ENCODE data around the gene FXYD6. TPM values are rescaled to one million over a fixed set of nuclear protein-coding genes. Genes with fewer than 3 reads are reported as not detected.

The FXYD6 gene
- total RNA-seq, 1 experiment from 2014 or later = not detected

GRCh38 chr11:117898059-117898458 lies 21.6 kb upstream of the FXYD6 start:
- intact Hi-C loops (cut with micrococcal nuclease) = no loop called here
- no peaks in the 10 kb centered on the region for H4K20me1 ChIP-seq (ENCODE audit: low read length)
- no peaks in the 10 kb centered on the region for H3K4me1 ChIP-seq (ENCODE audit: insufficient read depth, low read length)
- no peak overlapping the region for H2AFZ ChIP-seq (ENCODE audit: low read length)
- H3K4me2 ChIP-seq (ENCODE audit: low read length) = no peak overlapping the region
- TF ChIP-seq EZH2phosphoT487 (IDR thresholded peaks at IDR 0.05; ENCODE audit: borderline replicate concordance, low read length) (no peak), EZH2 (IDR thresholded peaks at IDR 0.05; ENCODE audit: low read length, unreplicated experiment) (no peak), CTCF (conservative IDR thresholded peaks at IDR 0.05; ENCODE audit: low read depth, low read length) (no peak)
- ATAC-seq (no peak), DNase-seq (no peak)
- no peaks in the 10 kb centered on the region for H3K79me2 ChIP-seq (ENCODE audit: low read length)
- ChIA-PET POLR2A (ENCODE audit: unreplicated experiment) (no interaction called here), CTCF (no interaction called here)
- peaks cover 97% of the 10 kb centered on the region for H3K27me3 ChIP-seq (ENCODE audit: low read length)
- no peaks in the 10 kb centered on the region for H3F3A ChIP-seq (ENCODE audit: low read length, unreplicated experiment)
- H3K9me2 ChIP-seq (replicated peaks; ENCODE audit: low read length) = no peaks in the 10 kb centered on the region
- no peaks in the 10 kb centered on the region for H3K9me3 ChIP-seq (ENCODE audit: low read length)
- no peaks in the 10 kb centered on the region for H3K36me3 ChIP-seq (ENCODE audit: low read depth, low read length)
- no peak overlapping the region for H3K9ac ChIP-seq (ENCODE audit: low read length)
- H3K27ac ChIP-seq (ENCODE audit: low read length) = no peak overlapping the region
- no peak overlapping the region for H3K4me3 ChIP-seq (ENCODE audit: low read length)
- no TSS peak for BruUV-seq (replicated peaks)

GRCh38 chr11:117892651-117893050 lies 16.2 kb upstream of the FXYD6 start:
- DNase-seq (no peak), ATAC-seq (no peak)
- no peak overlapping the region for H2AFZ ChIP-seq (ENCODE audit: low read length)
- H3K9me2 ChIP-seq (replicated peaks; ENCODE audit: low read length) = no peaks in the 10 kb centered on the region
- no peak for TF ChIP-seq EZH2phosphoT487 (IDR thresholded peaks at IDR 0.05; ENCODE audit: borderline replicate concordance, low read length)
- no peak for TF ChIP-seq CTCF (conservative IDR thresholded peaks at IDR 0.05; ENCODE audit: low read depth, low read length)
- TF ChIP-seq EZH2 (IDR thresholded peaks at IDR 0.05; ENCODE audit: low read length, unreplicated experiment) = no peak
- H3K9me3 ChIP-seq (ENCODE audit: low read length) = no peaks in the 10 kb centered on the region
- H3K79me2 ChIP-seq (ENCODE audit: low read length) = no peaks in the 10 kb centered on the region
- peaks cover 85% of the 10 kb centered on the region for H3K27me3 ChIP-seq (ENCODE audit: low read length)
- H3K36me3 ChIP-seq (ENCODE audit: low read depth, low read length) = no peaks in the 10 kb centered on the region
- no peak overlapping the region for H3K4me3 ChIP-seq (ENCODE audit: low read length)
- BruUV-seq (replicated peaks) = no TSS peak
- intact Hi-C loops (cut with micrococcal nuclease) = no loop called here
- POLR2A ChIA-PET (ENCODE audit: unreplicated experiment) = no interaction called here
- no peak overlapping the region for H3K27ac ChIP-seq (ENCODE audit: low read length)
- H4K20me1 ChIP-seq (ENCODE audit: low read length) = no peaks in the 10 kb centered on the region
- H3F3A ChIP-seq (ENCODE audit: low read length, unreplicated experiment) = no peaks in the 10 kb centered on the region
- CTCF ChIA-PET = no interaction called here
- H3K4me1 ChIP-seq (ENCODE audit: insufficient read depth, low read length) = no peaks in the 10 kb centered on the region
- no peak overlapping the region for H3K4me2 ChIP-seq (ENCODE audit: low read length)
- H3K9ac ChIP-seq (ENCODE audit: low read length) = no peak overlapping the region

- Histone ChIP-seq H4K20me1 (ENCODE audit: low read length) (no peaks in the 10 kb centered on the region), H3K27ac (ENCODE audit: low read length) (no peak overlapping the region), H3F3A (ENCODE audit: low read length, unreplicated experiment) (no peaks in the 10 kb centered on the region), H3K4me1 (ENCODE audit: insufficient read depth, low read length) (no peaks in the 10 kb centered on the region), H3K4me3 (ENCODE audit: low read length) (no peak overlapping the region), H3K4me2 (ENCODE audit: low read length) (no peak overlapping the region), H2AFZ (ENCODE audit: low read length) (no peak overlapping the region), H3K9me3 (ENCODE audit: low read length) (no peaks in the 10 kb centered on the region), H3K9me2 (replicated peaks; ENCODE audit: low read length) (no peaks in the 10 kb centered on the region), H3K27me3 (ENCODE audit: low read length) (peaks cover 86% of the 10 kb centered on the region), H3K9ac (ENCODE audit: low read length) (no peak overlapping the region), H3K79me2 (ENCODE audit: low read length) (no peaks in the 10 kb centered on the region), H3K36me3 (ENCODE audit: low read depth, low read length) (no peaks in the 10 kb centered on the region)
- DNase-seq (no peak), ATAC-seq (no peak)
- POLR2A ChIA-PET (ENCODE audit: unreplicated experiment) = interaction anchor here (0.6 kb wide), 1 partner anchor 63 kb away, joined by 3 read pairs; no protein-coding TSS in a partner anchor
- TF ChIP-seq CTCF (conservative IDR thresholded peaks at IDR 0.05; ENCODE audit: low read depth, low read length) = no peak
- no peak for TF ChIP-seq EZH2phosphoT487 (IDR thresholded peaks at IDR 0.05; ENCODE audit: borderline replicate concordance, low read length)
- no peak for TF ChIP-seq EZH2 (IDR thresholded peaks at IDR 0.05; ENCODE audit: low read length, unreplicated experiment)
- CTCF ChIA-PET = no interaction called here
- BruUV-seq (replicated peaks) = no TSS peak
- intact Hi-C loops (cut with micrococcal nuclease) = no loop called here
These were observed 14.9 kb upstream of the FXYD6 start for GRCh38 chr11:117891362-117891761.
